GM19455 (cell line): Measurements from ENCODE around the gene KRTCAP2.
"Not testable (repeated sequence)": the region's sequence is repeated elsewhere in the genome, so short reads cannot be mapped to it uniquely, and the experiment has no call there.

ENCODE experiments used
- ATAC-seq: cut with Tn5 transposase; IDR thresholded peaks from one replicate; pipeline ENCODE4 v1.9.1; 2021; ENCODE audit not compliant: unreplicated experiment

The KRTCAP2 gene

GRCh38 chr1:155170101-155170785, 2.9 kb downstream of the KRTCAP2 start:
- no peak for ATAC-seq

DNA sequence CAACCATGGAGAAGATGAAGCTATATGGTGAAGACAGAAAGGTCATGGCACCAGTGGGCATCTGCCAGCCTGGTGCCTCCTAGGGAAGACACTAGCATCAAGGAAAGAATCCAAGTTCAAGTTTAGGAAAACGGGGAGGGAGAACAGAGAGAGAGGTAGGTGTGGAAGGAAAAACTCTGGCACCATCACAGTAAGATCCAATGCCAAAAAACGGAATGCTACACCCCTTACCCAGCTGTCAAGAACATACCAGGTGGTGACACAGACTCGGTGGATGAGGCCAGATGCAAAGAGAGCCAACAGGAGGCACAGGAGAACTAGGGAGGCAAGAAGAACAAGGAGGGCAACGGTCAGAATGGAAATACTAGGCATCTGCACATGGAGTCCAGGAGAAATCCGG, 3.6 kb downstream of the KRTCAP2 start:
- no peak for ATAC-seq

DNA sequence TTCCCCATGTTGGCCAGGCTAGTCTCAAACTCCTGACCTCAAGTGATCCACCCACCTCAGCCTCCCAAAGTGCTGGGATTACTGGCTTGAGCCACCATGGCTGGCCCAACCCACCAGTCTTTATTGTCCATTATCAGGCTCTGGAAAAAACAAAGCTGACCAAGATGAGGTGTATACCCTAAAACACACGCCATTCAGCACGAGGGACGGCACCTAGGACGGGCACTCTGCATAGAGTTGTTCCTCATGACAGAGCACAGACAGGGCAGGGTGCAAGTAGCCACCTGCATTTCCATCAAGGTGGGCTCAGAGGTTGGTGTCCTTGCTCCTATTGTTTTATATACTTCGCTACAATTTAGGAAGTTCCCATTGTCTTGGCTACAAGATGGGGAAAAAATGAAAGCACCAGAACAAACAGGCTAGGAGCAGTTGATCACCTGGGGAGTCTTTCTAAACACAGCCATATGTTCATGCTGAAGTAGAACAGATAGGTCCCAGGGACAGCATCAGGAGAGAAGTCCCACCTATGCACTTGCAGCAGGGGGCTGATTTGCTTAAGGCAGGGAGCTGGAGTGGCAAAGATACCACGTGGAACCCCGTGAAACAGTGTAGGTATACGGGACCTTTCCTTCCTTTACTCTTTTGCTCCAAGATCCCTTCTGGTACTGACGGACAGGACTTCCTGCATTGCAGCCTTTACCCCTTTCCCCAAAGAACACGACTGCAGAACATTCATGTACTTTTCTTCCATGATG, 4.5 kb downstream of the KRTCAP2 start:
- ATAC-seq, result no peak

- ATAC-seq, result not testable (repeated sequence)
Measured at GRCh38 chr1:155168105-155168445, 5.0 kb downstream of the KRTCAP2 start.

DNA sequence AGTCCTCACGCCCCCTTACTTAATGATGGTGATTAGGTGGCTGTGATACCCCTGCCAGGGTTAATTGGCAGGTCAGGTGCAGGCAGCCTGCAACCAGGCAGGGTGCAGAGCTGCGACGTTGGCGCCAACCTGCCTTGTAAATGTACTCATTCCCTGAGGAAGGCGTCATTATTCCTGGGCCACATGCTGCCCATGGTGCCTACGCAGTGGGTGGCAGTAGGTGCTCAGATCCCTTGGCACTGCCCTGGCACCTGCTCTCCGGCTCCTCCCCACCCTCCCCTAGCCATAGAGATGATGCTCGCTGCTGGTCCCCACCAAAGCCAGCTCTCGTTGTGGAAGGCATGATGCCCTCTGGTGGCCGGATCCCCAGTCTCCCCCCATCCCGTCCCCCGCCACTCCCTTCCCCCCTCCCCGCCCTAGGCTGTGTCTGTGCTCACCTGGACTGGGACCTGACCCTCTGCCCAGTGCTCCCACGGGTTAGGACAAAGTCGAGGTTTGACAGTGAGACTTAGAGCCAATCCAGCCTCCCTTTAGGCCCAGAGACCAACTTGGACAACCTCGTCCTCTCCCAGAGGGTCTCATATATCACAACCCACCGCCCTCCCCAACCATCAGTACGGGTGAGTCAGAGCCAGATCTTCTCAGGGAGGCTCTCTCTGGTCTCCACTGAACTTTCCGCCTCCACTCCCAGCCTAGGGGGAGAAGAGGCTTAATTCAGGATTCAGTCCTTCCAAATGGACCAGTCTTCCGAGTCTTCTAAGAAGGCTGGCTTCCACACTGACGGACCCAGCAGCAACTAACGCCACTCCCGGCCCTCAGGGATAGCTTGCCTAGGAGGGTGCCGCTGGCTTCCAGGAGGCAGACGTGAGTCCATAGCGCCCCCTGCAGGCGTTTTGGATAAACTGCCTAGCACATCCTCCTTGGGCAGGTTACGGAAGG, 5.7 kb downstream of the KRTCAP2 start:
- ATAC-seq, result no peak

- ATAC-seq, result no peak
Measured at GRCh38 chr1:155166471-155167165, 6.5 kb downstream of the KRTCAP2 start.

DNA sequence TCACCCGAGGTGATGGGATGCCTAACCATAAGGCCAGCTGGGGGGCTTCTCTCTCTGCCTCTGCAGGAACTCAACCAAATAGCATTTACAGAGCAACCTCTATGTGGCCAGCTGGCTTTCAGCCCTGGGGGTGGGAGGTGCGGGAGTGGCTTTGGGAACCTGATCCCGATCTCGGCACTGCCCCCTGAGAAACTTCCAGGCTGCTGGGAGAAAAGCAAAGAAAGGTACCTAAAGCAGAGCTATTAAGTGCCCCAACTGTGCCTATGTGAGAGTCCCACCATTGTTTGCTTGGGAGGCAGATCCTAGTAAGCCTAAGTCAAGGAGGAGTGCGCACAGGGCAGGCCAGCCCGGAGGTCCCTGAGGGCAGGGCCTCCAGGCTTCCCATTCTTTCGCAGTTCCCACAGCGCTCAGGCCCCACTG, 7.0 kb downstream of the KRTCAP2 start:
- ATAC-seq, result no peak

- not testable (repeated sequence) for ATAC-seq
Measured at GRCh38 chr1:155164625-155165024, 8.5 kb downstream of the KRTCAP2 start.

DNA sequence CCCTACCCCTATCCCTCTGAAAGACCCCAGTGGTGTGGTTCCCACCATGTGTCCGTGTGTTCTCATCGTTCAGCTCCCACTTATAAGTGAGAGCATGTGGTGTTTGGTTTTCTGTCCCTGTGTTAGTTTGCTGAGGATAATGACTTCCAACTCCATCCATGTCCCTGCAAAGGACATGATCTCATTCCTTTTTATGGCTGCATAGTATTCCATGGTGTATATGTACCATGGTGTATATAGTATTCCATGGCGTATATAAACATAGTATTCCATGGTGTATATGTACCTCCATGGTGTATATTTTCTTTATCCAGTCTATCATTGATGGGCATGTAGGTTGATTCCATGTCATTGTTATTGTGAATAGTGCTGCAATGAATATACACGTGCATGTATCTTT, 9.3 kb downstream of the KRTCAP2 start:
- ATAC-seq, result not testable (repeated sequence)

DNA sequence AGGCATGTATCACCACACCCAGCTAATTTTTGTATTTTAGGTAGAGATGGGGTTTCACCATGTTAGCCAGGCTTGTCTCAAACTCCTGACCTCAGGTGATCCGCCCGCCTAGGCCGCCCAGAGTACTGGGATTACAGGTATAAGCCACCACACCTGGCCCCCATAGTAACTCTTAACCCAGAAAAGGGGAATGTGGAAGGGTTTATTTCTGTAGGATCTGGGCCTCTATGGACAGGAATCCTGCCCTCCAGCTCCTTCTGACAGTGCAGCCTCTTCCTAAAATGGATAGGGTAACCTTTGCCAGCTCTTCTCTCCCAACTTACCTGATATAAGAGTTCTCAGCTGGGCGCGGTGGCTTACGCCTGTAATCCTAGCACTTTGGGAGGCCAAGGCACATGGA, 10.5 kb downstream of the KRTCAP2 start:
- ATAC-seq, result not testable (repeated sequence)

DNA sequence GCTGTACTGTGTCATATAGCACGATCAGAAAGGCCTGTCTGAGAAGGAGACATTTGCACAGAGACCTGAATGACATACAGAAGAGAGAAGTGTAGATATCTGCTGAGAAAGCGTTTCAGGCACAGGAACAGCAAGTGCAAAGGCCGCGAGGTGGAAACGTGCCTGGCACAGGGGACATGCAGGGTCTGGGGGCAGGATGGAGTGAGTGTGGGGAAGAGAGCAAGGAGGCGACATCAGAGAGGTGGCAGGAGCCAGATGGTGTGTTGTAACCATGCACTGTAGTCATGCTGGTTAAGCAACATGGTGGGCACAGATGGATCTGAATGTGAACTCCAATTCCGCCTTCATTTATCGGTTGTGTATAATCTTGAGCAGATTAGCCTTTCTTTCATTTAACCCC, 13.0 kb downstream of the KRTCAP2 start:
- no peak for ATAC-seq

DNA sequence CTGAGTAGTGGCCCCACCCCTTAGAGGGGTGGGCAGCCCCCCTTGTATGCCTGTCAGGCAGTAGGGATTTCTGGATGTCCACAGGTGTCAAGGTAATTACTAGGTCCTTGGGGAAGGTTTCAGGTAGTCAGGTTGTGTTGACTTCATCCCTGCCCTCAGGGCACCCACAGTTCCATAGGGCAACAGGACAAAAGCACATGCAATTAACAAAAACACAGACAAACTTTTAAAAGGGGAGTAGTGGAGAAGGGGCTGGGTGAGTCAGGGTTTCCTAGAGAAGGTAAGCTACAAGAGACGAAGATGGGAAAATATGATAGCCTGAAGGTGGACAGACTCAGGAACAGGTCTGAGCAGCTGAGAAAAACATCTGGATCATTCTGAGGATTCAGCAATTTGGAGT, 14.1 kb downstream of the KRTCAP2 start:
- no peak for ATAC-seq

DNA sequence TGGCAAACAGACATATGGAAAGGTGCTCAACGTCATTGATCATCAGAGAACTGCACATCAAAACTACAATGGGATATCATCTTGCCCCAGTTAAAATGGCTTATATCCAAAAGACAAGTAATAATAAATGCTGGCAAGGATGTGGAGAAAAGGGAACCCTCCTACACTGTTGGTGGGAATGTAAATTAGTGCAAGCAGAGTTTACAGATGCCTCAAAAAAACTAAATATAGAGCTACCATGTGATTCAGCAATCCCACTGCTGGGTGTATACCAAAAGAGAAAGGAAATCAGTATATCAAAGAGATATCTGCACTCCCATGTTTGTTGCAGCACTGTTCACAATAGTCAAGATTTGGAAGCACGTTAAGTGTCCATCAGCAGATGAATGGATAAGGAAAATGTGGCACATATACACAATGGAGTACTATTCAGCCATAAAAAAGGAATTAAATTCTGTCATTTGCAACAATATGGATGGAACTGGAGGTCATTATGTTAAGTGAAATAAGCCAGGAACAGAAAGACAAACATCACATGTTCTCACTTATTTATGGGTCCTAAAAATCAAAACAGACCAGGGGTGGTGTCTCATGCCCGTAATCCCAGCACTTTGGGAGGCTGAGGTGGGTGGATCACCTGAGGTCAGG, 17.0 kb downstream of the KRTCAP2 start:
- not testable (repeated sequence) for ATAC-seq

GRCh38 chr1:155145491-155145890, 27.6 kb downstream of the KRTCAP2 start:
- ATAC-seq, result no peak

DNA sequence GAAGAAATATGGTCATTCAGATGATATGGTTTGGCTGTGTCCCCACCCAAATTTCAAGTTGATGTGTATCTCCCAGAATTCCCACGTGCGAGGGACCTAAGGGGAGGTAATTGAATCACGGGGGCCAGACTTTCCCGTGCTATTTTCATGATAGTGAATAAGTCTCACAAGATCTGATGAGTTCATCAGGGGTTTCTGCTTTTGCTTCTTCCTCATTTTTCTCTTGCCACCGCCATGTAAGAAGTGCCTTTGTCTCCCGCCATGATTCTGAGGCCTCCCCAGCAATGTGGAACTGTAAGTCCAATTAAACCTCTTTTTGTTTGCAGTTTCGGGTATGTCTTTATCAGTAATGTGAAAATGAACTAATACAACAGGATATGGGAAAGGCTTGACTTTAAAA, 31.4 kb downstream of the KRTCAP2 start:
- ATAC-seq, result no peak

- ATAC-seq, result no peak
Measured at GRCh38 chr1:155140630-155140953, 32.5 kb downstream of the KRTCAP2 start.

DNA sequence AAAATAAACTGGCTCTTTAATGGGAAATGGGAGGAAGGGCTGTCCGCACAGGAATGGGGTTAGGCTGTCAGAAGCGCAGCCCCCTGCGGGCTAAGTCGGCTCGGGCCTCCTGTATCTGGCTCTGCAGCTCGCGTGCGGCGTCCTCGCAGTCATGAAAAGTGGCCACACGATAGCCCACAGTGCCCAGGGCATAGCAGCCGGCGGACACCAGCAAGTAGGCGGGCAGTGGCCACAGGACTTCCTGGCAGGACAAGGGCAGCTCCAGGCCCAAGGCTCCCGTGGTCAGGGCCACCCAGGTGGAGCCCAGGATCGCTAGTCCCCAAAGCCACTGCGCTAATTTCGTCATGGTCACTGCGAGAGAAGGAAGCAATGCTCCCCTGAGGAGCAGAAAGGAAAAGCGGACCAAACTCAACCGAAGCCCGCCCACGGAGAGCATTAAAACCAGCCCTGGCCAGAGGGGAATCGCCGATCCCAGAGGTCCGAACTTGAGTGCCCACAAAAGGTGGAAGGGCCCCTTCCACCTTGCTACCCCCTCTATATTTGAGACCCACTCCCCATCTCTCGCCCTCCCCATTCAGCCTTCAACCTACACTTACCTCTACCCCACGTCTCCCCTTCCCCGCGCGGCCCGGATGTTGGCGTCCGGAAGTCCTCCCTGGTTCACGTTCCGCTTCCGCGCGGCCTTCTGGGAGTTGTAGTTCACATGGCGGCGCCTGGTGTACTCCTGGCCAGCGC, 33.0 kb downstream of the KRTCAP2 start, which contains the start of gene DPM3:
TSS of gene DPM3 (minus strand) at position 637 of the 735 bp plus-strand sequence. CDS start at position 346, 291 bp downstream.
- peak; percentile 62 for ATAC-seq

- no peak for ATAC-seq
Measured at GRCh38 chr1:155137154-155137949, 35.8 kb downstream of the KRTCAP2 start.

GRCh38 chr1:155136748-155137147, 36.4 kb downstream of the KRTCAP2 start:
- ATAC-seq, result no peak
